Adipose tissue (tissue), 3 donors: ENCODE measurements around the gene LHX6. TPM values are rescaled to one million over a fixed set of nuclear protein-coding genes. Genes with fewer than 3 reads are reported as not detected.

Experiments used
- H3K27ac ChIP-seq: one replicate; pipeline ENCODE4 v1.5.1; 2013; ENCODE audit warnings: low read depth, low read length
- WGBS, 3 donors: extraction: QIAGEN DNeasy Blood & Tissue Kit; methylation state at CpG; one replicate each; pipeline ENCODE4 v1.1.7; 2013; 5-methylcytosine and 5-hydroxymethylcytosine counted together
- polyA plus RNA-seq, 3 donors: library from polyadenylated mRNA; stranded (reverse); fragments of 200-250 nt; gene quantifications; one replicate each; pipeline ENCODE4 v1.2.3, GENCODE V29; 2013
- donor health status: healthy with polysubstance abuse.
- donor health status: Bipolar disorder and iron deficiency.
- donor health status: healthy.

LHX6 gene
- polyA plus RNA-seq, 3 donors = 1.2 to 5.9 (median 4.7) TPM

DNA sequence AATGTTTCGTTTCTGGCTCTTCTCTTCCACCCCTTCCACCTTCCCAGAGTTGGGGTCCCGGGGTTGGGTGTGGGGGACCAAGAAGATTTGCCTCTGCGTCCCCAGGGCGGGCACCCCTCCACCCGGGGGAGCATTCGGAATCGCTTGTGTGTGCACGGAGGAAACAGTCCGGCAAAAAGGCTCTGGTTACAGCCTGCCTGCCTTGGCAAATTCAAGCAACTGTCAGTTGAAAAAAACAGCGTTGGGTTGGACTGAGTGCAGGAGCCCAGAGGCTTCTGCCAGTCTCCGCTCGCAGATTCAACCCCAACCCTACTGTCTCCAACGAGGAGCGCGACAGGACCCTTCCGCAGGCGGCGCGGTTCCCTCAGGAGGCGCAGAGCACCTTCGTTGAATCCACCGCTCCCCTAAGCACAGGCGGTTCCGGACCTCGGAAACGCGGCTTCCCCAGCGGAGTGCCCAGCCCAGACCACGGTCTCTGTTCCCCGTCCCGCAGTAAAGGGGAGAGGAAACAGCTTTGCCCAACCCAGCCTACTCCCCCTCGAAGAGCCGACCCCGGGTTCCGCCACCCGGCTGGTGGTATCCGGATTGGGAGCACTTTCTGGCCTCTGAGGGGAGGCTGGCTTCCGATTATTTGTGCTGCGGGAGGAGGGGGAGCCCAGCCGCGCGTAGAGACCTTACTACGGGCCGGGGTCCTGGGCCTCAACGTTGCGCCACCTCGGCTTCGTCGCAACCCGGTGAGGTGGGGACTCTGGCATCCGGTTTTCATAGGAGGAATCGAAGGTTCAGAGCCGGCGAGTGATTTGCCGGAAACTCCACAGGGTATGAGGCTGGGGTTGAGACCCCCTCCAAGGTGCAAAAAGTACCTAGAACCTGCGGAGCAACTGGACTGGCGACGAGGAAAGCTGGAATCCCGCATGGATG lies 9.6 kb downstream of the LHX6 start:
- H3K27ac ChIP-seq = no peak overlapping the region
- 6 to 7% (median 6%) methylated on average over 59 of the region's 59 CpGs for WGBS, 3 donors

DNA sequence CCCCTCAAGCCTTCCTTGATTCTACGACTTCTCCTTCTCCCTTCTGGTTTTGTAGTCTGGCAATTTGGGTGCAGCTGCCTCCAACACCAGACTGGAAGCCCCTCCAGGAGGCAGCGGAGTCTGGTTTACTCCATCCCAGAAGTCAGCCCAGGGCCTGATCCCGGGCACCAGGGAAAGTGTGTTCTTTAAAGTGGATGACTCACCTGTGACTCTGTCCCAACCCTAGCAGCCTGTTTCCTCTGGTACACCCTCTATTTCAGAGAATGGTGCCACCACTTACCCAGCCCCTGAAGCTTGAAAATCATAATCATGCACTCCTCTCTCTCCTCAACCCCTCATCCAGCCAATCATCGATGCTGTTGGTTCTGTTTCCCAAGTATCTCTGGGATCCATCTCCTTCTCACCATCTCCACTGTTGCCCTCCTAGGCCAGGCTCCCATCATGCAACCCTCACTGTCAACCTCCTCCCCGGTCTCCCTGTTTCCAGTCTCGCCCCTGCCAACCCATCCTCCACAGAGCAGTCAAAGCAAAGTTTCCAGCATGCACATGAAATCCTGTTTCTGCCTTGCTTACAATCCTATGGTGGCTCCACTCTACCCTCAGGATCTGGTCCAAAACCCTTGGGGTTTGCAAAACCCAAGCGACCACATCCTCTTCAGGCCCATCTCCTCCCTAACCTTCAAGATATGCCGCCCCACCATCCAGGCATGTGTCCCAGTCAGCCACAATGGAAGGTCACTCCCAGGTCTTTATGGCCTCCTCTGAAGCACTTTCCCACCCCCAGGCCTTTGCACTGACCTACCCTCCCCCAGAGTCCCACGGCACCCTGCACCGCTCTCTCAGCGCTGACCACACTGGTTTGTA lies 10.5 kb downstream of the LHX6 start:
- no peak overlapping the region for H3K27ac ChIP-seq
- 36 to 45% (median 38%) methylated on average over 11 of the region's 11 CpGs for WGBS, 3 donors

DNA sequence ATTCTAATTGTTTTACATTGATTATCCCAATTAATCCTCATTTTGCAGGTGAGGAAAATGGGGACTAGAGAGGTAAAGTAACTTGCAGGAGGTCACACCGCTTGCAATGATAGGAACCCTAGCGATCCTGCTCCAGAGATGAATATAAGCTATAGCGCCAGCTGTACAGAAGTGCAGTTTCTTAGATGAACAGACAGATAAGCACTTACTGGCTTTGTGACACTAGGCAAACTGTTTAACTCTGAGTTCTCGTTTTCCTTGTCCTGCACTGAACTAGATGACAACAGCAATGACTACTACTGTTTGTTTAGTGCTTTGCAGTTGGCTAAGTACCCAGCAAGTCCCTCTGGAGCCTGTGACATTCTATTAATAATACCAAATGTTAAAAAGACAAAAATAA lies 11.1 kb downstream of the LHX6 start:
- H3K27ac ChIP-seq = no peak overlapping the region
- WGBS, 3 donors = 36 to 51% (median 40%) methylated on average over 4 of the region's 4 CpGs

DNA sequence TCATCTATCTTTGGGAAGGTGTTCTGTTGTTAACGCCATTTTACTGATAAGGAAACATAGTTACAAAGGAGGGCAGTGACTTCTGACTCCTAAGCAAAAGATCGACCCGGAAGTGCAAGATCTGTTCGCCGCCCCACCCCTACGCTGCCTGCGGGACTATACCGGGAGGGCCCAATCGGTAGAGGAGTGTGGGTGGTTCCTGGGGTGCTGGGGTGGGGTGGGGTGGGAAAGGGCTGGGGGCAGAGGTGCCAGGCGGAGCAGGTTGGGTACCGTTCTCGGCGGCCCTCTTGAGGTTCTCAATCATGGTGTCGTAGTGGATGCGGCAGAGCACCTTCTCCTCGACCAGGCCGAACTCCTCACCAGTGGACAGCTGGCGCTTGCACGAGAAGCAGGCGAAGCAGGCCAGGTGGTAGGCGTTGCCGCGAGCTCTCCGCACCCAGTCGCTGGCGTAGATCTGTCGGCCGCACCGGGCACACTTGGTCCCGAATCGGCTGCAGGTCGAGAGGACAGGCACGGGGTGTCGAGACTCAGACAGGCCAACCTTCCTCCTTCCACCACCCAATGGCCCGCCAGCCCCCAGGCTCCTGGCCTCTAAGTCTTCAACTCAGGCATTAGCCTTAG lies 11.8 kb downstream of the LHX6 start:
- no peak overlapping the region for H3K27ac ChIP-seq
- WGBS, 3 donors = 41 to 61% (median 58%) methylated on average over 35 of the region's 35 CpGs

DNA sequence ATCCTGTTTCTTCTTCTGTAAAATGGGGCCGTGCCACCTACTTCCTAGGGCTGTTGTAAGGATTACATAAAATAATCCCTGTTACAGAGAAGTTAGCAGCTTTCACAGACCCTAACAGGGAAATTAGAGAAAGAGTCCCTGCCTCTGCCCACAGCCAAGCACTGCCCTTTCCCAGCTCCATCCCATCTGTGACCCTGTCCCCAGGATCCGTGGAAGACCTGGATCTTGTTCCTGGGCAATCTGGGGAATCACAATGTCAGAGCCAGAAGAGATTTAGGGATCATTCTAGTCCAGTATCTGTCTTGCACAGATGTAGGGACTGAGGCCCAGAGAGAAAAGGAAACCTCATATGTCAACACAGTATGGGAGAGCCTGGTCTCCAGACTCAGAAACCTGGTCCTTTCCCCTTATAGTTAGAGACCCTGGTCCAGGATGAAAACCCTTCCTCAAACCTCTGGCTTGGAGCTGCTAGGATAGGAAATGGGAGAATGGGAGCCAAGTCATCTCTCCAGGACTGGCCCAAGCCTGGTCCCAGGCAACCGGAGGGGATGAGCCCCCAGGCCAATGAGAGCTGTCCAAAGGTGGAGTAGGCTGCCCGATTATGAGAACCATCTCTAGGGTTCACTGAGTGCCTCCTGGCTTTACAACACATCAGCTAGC lies 12.5 kb downstream of the LHX6 start:
- 71 to 73% (median 72%) methylated on average over 4 of the region's 4 CpGs for WGBS, 3 donors
- no peak overlapping the region for H3K27ac ChIP-seq

DNA sequence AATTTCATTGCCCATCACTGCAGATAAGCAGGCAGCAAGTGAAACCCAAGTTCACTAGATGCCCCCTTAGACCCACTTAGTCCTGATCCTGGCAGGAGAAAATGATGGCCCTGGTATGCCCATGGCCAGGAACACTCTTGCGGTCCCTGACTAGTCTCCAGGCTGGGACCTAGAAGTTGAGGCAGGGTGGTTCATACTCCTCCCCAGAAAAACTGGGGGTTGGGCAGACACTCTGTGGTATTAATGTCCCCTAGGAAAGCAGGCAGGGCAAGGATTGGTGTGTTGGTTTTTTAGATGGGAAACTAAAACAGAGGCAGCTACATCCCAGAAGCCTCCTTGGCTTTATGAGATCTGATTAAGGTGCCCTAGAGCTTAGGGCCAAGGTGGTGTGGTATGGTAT lies 13.1 kb downstream of the LHX6 start:
- H3K27ac ChIP-seq = no peak overlapping the region
- 92 to 100% (median 100%) methylated on average over 1 of the region's 1 CpG for WGBS, 3 donors

DNA sequence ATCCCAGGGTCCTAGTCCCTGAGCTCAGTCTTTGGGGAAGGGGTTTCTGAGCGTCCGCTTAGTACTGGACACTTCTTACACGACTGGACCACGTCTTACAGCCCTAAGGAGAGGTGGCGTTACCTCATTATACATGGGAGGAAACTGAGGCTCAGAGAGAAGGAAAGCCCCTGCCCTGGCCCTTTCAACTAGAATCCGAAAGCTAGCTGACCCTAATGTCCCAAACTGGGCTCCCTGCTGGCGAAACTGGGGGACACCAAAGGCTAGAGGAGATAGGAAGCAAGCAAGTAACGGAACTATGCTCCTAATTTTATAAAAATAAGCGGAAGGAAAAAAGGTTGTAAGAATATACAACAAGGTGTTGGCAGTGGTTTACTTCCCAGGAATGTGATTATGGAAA lies 14.2 kb downstream of the LHX6 start:
- 37 to 63% (median 62%) methylated on average over 9 of the region's 9 CpGs for WGBS, 3 donors
- H3K27ac ChIP-seq = no peak overlapping the region

DNA sequence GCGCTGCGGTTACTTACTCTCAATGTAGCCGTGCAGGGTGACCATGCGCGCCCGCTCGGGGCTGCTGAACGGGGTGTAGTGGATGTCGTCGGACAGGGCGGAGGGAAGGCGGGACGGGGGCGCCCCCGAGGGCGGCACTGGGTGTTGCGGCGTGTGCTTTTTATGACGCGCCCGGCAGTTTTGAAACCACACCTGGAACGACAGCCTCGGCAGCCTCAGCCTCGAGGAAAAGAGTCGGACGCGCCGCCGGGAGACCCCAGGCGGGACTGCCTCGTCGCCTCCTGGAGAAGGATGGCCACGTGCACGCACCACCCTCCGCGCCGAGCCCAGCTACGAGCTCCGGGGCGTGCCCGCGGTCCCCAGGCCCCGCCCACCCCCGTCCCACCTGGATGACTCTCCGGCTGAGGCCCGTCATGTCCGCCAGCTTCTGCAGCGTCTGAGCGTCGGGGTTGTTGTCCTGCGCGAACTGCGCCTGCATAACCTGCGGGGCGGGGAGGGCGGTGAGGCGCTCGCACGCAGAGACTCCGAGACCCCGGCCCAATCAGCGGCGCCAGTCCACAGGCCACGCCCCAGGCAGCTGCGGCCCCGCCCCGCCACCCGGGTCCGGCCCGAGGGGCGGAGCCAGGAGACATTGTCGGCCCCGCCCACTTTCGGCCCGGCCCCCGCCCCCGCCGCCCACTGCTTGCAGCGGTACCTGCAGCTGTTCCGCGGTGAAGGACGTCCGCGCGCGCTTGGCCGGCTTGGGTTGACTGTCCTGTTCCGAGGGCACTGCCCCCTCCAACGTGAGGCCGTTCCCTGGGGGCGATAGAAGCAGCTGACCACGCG lies 15.0 kb downstream of the LHX6 start:
- WGBS, 3 donors = 10 to 18% (median 12%) methylated on average over 93 of the region's 93 CpGs
- no peak overlapping the region for H3K27ac ChIP-seq

DNA sequence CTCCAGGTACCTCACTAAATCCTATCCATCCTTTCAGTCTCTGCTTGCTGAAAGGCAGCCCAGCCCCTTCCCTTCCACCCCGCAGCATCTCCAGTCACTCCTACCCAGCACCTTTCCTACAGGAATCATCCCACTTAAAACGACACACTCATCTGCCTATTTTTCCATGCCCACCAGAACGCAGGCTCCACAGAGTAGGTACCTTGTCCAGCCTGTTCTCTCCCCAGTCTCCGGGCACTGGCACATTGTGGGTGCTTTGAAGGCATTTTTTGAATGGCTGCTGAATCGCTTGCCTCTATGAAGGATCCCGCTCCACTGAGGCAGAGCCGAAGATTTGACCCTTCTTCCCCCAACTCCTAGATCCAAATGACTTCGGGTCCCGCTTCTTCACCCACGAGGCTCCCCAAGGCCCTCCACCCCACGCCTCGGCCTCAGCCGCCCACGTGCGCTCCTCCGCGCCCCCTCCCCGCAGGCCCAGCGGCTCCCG lies 15.6 kb downstream of the LHX6 start:
- no peak overlapping the region for H3K27ac ChIP-seq
- 37 to 47% (median 45%) methylated on average over 20 of the region's 20 CpGs for WGBS, 3 donors

DNA sequence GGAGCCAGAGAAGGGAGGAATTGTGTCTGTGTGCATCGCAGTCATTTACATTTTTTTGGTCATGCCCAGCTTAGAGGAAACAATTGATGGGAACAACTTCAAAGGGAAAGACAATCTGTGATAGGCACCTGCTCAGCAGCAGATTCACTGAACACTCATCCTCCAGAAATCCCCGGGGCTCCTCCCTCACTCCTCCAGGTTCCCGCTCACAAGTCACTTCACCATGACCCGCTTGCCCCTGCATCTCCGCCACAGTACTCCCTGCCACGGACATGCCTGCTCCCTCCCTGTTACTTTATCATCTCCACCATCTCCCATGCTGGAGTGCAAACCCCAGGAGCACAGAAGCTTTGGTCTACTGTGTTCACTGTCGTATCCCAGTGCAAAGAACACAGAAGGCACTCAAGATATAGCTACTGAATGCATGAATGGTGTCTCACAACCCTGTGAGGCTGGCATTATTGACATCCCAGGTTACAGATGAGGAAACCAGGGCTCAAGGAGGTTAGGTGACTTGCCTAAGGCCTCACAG lies 16.2 kb downstream of the LHX6 start:
- no peak overlapping the region for H3K27ac ChIP-seq
- WGBS, 3 donors = 73 to 85% (median 76%) methylated on average over 7 of the region's 7 CpGs

DNA sequence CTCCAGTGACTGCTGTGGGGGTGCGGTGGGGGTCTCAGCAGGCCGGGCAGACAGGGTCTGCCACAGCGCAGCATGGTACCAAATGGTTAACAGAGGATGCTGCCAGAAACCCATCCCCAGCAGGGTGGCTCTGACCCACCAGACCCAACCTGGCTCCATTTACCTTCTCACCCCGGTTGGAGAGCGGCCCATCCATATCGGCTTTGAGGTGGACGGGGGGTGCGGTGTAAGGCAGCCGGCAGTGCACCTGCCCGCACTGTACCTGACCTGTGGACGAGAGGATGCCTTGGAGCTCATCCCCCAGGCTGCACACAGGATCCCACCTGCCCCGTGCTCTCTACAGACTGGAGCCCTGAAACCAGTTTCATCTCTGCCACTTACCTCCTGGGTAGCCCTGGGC lies 19.3 kb downstream of the LHX6 start:
- H3K27ac ChIP-seq = no peak overlapping the region
- WGBS, 3 donors = 91 to 92% (median 91%) methylated on average over 12 of the region's 12 CpGs

DNA sequence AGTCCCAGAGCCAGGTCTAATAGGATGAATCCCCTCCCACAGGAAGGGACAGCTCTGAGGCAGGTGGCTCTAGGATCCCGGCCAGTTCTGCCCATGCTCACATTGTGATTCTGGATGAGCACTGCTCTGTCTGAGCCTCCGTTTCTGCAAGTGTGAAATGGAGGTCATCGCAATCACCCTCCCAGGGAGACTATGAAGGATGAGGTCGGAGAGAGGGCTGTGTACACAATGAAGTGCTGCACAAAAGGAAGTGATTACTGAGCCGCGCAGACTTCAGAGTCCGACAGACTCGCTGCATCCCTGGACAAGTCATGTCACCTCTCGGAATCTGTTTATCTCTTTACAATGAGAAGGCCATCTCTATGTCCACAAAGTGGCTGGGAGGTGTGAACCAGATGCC lies 21.7 kb downstream of the LHX6 start:
- WGBS, 3 donors = 41 to 83% (median 79%) methylated on average over 9 of the region's 9 CpGs
- H3K27ac ChIP-seq = no peak overlapping the region

DNA sequence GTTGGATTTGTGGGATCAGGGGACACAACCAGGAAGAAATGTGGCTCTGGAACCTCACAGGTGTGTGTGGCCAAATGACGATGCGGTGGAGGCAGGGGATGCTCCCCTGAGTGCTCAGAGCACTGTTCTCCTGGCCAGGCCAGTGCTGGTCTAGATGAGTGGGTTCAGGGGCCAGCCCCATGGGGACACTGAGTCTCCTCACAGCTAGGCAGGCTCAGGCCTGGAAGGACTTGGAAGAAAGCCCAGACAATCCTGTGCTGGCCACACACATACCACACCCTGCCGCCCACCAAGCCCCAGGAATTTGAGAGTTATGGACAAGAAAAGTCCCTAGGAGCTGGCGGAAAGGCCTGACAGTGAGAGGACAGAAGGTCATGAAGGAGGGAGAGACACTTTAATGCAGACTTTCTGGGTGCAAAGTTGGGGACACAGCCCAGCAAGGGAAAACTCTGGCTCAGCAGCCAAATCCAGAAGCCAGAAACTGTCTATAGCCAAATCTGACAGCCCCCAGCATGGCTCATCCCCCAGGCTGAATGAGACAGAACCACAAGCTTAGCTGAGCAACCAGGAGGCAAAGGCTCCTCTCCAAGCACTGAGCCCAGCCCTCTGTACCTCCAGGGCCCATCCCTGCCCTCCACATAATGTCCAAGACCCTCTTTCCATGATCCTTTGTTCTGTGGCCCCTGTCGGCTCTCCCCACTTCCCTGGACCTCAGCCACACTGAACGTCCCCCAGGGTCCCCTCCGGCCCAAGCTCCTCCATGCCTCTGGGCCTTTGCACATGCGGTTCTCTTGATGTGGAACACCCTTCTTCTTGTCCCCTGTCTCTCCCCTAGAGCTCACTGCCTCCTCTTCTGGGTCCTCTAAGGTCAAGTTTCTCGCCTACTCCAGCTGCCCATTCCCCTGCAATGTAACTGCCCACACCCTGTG lies 22.4 kb downstream of the LHX6 start:
- 76 to 79% (median 77%) methylated on average over 9 of the region's 9 CpGs for WGBS, 3 donors
- no peak overlapping the region for H3K27ac ChIP-seq

DNA sequence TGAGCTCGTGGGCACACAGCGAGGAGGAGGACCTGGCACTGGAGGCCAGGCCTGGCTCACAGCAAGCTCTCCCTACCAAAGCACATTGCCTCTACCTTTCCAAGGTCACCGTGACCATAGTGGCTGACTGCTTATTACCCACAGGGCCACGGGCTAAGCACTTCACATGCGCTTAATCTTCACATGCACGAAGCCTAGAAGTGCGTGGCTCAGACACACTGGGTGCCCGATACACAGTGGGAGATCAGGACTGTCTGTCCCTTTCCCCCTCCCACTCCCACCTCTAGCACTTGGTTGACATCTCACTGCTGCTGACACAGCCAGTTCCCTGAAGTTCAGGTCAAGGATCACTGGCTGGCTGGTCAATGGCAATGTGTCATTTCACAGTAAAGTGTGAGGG lies 23.6 kb downstream of the LHX6 start:
- H3K27ac ChIP-seq = no peak overlapping the region
- 80 to 96% (median 94%) methylated on average over 8 of the region's 8 CpGs for WGBS, 3 donors

DNA sequence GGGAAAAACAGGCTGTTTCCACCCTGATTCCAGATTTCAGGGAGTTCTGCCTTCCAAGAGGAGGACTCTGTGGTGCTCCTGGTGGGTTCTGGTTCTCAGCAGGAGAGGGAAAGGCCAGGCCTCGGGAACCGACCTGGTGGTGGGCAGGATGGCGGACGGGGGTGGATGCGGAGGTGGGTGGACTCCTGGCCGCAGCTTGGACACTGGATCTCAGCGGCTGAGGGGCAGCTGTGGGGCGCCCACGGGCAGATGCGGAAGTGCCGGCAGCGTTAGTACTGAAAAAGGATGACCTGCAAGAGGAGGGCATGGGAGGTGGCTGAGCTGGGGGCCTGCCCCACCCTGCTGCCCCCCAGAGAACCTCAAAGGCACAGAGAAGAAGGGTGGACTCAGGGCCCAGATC lies 24.3 kb downstream of the LHX6 start:
- WGBS, 3 donors = 81 to 89% (median 84%) methylated on average over 12 of the region's 12 CpGs
- no peak overlapping the region for H3K27ac ChIP-seq

DNA sequence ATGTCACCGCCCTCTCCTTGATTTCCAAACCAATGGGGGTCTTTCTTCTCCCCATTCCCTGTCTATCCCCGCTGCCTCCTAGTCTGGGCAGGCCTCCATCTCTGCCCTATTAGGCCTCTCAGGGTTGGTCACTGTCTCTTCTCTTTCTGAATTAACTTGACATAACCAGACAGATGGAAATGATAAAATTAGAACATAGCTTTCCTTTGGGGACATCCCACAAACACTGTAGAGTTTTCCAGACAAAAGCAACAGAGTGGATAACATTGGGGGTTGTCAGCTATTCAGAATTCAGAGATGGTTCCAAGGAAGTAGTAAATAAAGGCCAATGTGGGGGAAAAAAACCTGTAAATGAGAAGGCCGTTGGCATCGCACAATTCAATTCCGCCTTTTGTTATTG lies 24.7 kb downstream of the LHX6 start:
- H3K27ac ChIP-seq = no peak overlapping the region
- 85 to 89% (median 87%) methylated on average over 5 of the region's 5 CpGs for WGBS, 3 donors
